GM18870 (cell line): ENCODE data around the gene OR4C6.
A peak's percentile ranks its signal among the peaks of the same experiment; 100 is the strongest.

Source experiments
- ATAC-seq: cut with Tn5 transposase; IDR thresholded peaks from one replicate; pipeline ENCODE4 v1.9.1; 2021; ENCODE audit warnings: moderate library complexity; ENCODE audit not compliant: unreplicated experiment

OR4C6 gene

GRCh38 chr11:55661901-55662300 lies at the start of gene OR4C6:
Gene OR4C6 (plus strand): TSS chr11:55662201. CDS start chr11:55665167, 2,966 bp downstream.
- no peak for ATAC-seq

GRCh38 chr11:55624531-55624930 lies 37.5 kb upstream of the OR4C6 start:
- no peak for ATAC-seq

GRCh38 chr11:55634813-55635212 lies 27.2 kb upstream of the OR4C6 start, which contains the start of gene OR4P4:
Gene OR4P4 (plus strand): TSS chr11:55635113.
- ATAC-seq = no peak

- no peak for ATAC-seq
These were observed 14.0 kb upstream of the OR4C6 start, which contains the start of gene OR4S2 for GRCh38 chr11:55648027-55648426. Gene OR4S2 (plus strand): TSS chr11:55648327. CDS start chr11:55650904, 2,577 bp downstream.

- ATAC-seq = no peak
These were observed 9.4 kb upstream of the OR4C6 start for GRCh38 chr11:55652560-55652959.

GRCh38 chr11:55655096-55655495 lies 6.9 kb upstream of the OR4C6 start:
- no peak for ATAC-seq

- peak; percentile 97 for ATAC-seq
These were observed 3.9 kb upstream of the OR4C6 start for GRCh38 chr11:55658031-55658573.

- ATAC-seq = peak; percentile 43
These were observed 3.4 kb upstream of the OR4C6 start for GRCh38 chr11:55658608-55659007.

- no peak for ATAC-seq
These were observed 7.4 kb downstream of the OR4C6 start for GRCh38 chr11:55669376-55669775.

- no peak for ATAC-seq
These were observed 11.9 kb downstream of the OR4C6 start for GRCh38 chr11:55673860-55674259.

- ATAC-seq = peak; percentile 95
These were observed 35.8 kb downstream of the OR4C6 start for GRCh38 chr11:55697817-55698216.

- no peak for ATAC-seq
These were observed 39.4 kb downstream of the OR4C6 start for GRCh38 chr11:55701429-55701828.

- ATAC-seq = peak; percentile 75
These were observed 45.0 kb downstream of the OR4C6 start for GRCh38 chr11:55707029-55707428.

GRCh38 chr11:55714982-55715888 lies 53.2 kb downstream of the OR4C6 start:
- no peak for ATAC-seq
